Heart right ventricle (tissue), 16 donors: ENCODE data around the gene CCNG1. TPM values are rescaled to one million over a fixed set of nuclear protein-coding genes. Genes with fewer than 3 reads are reported as not detected.
"Not testable (repeated sequence)": the region's sequence is repeated elsewhere in the genome, so short reads cannot be mapped to it uniquely, and the experiment has no call there.

ENCODE experiments used
- ATAC-seq, 8 donors: fragments of 200-7000 bp; cut with Tn5 transposase; one replicate each; pipeline ENCODE4 v1.9.1; 2020; ENCODE audit warnings: mild to moderate bottlenecking in 8 of 8, moderate library complexity in 8 of 8, moderate number of reproducible peaks in 1 of 8
- DNase-seq, 2 donors: peaks; one replicate each; pipeline ENCODE4 v3.0.0-alpha.2; 2020
- H3K27ac ChIP-seq, 10 donors: fragments of 200-600 bp; sonication (generic) in 2 of 10; one replicate each; pipeline versions ENCODE4 v1.5.0 to v1.8.0; 2020 to 2022; ENCODE audit warnings: mild to moderate bottlenecking in 3 of 10
- H3K27me3 ChIP-seq, 7 donors: fragments of 200-600 bp; one replicate each; pipeline ENCODE4 v1.8.0; 2021 to 2022; ENCODE audit warnings: mild to moderate bottlenecking in 2 of 7
- H3K36me3 ChIP-seq, 9 donors: fragments of 200-600 bp; sonication (generic) in 1 of 9; one replicate each; pipeline versions ENCODE4 v1.5.0 to v1.8.0; 2020 to 2022; ENCODE audit warnings: mild to moderate bottlenecking in 2 of 9
- H3K4me1 ChIP-seq, 9 donors: fragments of 200-600 bp; sonication (generic) in 1 of 9; one replicate each; pipeline versions ENCODE4 v1.5.0 to v1.8.0; 2020 to 2022; ENCODE audit warnings: mild to moderate bottlenecking in 4 of 9
- H3K4me3 ChIP-seq, 10 donors: fragments of 200-600 bp; sonication (generic) in 2 of 10; one replicate each; pipeline versions ENCODE4 v1.5.0 to v1.8.0; 2020 to 2022; ENCODE audit warnings: mild to moderate bottlenecking in 7 of 10, moderate library complexity in 2 of 10
- H3K9me3 ChIP-seq, 11 donors: fragments of 200-600 bp in 10 of 11; sonication (generic) in 2 of 11; one replicate each; pipeline versions ENCODE4 v1.5.0 to v1.8.0; 2013 to 2022; ENCODE audit warnings: mild to moderate bottlenecking in 2 of 11, control low read depth in 1 of 11, moderate library complexity in 1 of 11
- CTCF ChIP-seq, 9 donors: fragments of 200-600 bp; sonication (generic) in 2 of 9; IDR thresholded peaks; one replicate each; pipeline versions ENCODE4 v1.5.0 to v1.8.0; 2021 to 2022; ENCODE audit warnings: antibody characterized with exemption in 9 of 9, mild to moderate bottlenecking in 5 of 9, moderate library complexity in 1 of 9
- WGBS, 2 donors: extraction: QIAGEN DNeasy Blood & Tissue Kit; methylation state at CpG; one replicate each; pipeline ENCODE4 v1.1.7; 2013; ENCODE audit warnings: inconsistent platforms in 1 of 2; 5-methylcytosine and 5-hydroxymethylcytosine counted together
- intact Hi-C, 10 donors: fragments of 100-400 bp; cut with DNase I; formaldehyde crosslinking; loops; one replicate each; pipeline versions ENCODE4 v1.11.1 to v1.14.2; 2022
- polyA plus RNA-seq, 2 donors: library from polyadenylated mRNA; stranded (reverse); fragments of 200-250 nt; gene quantifications; one replicate each; pipeline ENCODE4 v1.2.3, GENCODE V29; 2013
- total RNA-seq, 10 donors: library from RNA; stranded (reverse); fragmentation: NEBNext Ultra II Directional in 3 of 10; extraction: Animal tissue kit (Norgen Biotek cat#: 25700) in 3 of 10; gene quantifications; one replicate each; pipeline versions ENCODE4 v1.2.1 to v1.2.4, GENCODE V29; 2021 to 2023
- donor health status: Arrhythmogenic right ventricular cardiomyopathy.
- donor health status: ischemic (EF 13 %, LVEDD 7.1; RV severe dilation, severe dysfunction).
- donor health status: healthy with polysubstance abuse.
- donor health status: DM: no; HTN: yes; CAD: no.
- donor health status: DM: no; HTN: no; CAD: no.
- donor health status: ischemic (EF 25% LVEDD 6.9; RV normal size, moderate dysfunction).
- donor health status: ischemic (EF 25% LVEDD 5.7; RV mildly dilated, moderate dysfunction).
- donor health status: healthy.
- donor health status: DM: yes; HTN: yes; CAD: no.
- donor health status: Ischemic cardiomyopathy.
- donor health status: ischemic (EF 35%, LVEDD 5.7; RV mildly dilated, moderate dysfunction).
- donor health status: nonischemic (EF 11% LVEDD 7.7; RV severe dilation, severe dysfunction).
- donor health status: DM: yes; HTN: yes; CAD: no.
- donor health status: PGD.
- donor health status: ischemic (EF 29% LVEDD 5.4; RV normal size, mild dysfunction).
- donor health status: nonischemic (EF 23%, LVEDD 6.1; RV moderate dilation, normal function).

The CCNG1 gene
- total and polyA plus RNA-seq, 12 donors: 37.0 to 137 (median 66.1) TPM

DNA sequence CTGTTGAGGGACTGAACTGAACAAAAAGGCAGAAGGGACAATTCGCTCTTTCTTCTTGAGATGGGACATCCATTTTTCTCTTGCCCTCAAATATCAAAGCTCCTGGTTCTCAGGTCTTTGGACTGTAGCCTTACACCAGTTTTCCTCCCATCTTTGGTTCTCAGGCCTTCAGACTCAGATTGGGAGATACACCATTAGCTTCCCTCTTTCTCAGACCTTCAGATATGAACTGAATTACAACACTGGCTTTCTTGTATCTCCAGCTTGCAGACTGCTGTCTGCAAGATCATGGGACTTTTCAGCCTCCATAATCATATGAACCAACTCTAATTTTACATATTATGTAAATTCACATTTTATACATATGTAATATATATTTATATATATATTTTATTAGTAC lies 12.6 kb upstream of the CCNG1 start:
- Histone ChIP-seq H3K4me1 (peaks cover 0 to 4% (median 0%) of the 10 kb centered on the region in 9 donors), H3K27me3 (no peaks in the 10 kb centered on the region), H3K36me3 (no peaks in the 10 kb centered on the region), H3K27ac (no peak overlapping the region), H3K4me3 (no peak overlapping the region), H3K9me3 (no peaks in the 10 kb centered on the region)
- TF ChIP-seq CTCF (IDR thresholded peaks at IDR 0.05): no peak
- 98 to 100% methylated on average over 1 of the region's 1 CpG for WGBS, 2 donors
- DNase-seq (no peak), ATAC-seq (no peak)
- intact Hi-C loops: no loop called here

DNA sequence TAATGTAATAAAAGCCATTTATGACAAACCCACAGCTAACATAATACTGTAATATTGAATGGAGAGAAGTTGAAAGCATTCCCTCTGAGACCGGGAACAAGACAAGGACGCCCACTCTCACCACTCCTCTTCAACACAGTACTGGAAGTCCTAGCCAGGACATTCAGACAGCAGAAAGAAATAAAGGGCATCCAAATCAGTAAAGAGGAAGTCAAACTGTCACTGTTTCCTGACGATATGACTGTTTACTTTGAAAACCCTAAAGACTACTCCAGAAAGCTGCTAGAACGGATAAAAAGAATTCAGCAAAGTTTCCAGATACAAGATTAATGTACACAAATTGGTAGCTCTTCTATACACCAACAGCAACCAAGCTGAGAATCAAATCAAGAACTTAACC lies 11.3 kb upstream of the CCNG1 start:
- ATAC-seq, H3K27ac ChIP-seq, H3K9me3 ChIP-seq, H3K4me1 ChIP-seq, H3K27me3 ChIP-seq, DNase-seq, H3K4me3 ChIP-seq, H3K36me3 ChIP-seq, intact Hi-C loops: not testable (repeated sequence)
- 28 to 45% methylated on average over 4 of the region's 4 CpGs for WGBS, 2 donors

GRCh38 chr5:163432544-163432943 lies 4.9 kb upstream of the CCNG1 start:
- peaks cover 0 to 15% (median 5%) of the 10 kb centered on the region in 9 donors for H3K4me1 ChIP-seq
- no peak overlapping the region for H3K27ac ChIP-seq
- H3K36me3 ChIP-seq: no peaks in the 10 kb centered on the region
- no peak for DNase-seq
- no peak overlapping the region for H3K4me3 ChIP-seq
- TF ChIP-seq CTCF (IDR thresholded peaks at IDR 0.05): no peak
- H3K27me3 ChIP-seq: no peaks in the 10 kb centered on the region
- no peak for ATAC-seq
- H3K9me3 ChIP-seq: no peaks in the 10 kb centered on the region
- 88 to 89% methylated on average over 1 of the region's 1 CpG for WGBS, 2 donors
- intact Hi-C loops: loop anchor here in 1 of 10 donors (10.0 kb wide), 1 partner anchor 72 kb away; the partner anchor contains the start of gene MAT2B

DNA sequence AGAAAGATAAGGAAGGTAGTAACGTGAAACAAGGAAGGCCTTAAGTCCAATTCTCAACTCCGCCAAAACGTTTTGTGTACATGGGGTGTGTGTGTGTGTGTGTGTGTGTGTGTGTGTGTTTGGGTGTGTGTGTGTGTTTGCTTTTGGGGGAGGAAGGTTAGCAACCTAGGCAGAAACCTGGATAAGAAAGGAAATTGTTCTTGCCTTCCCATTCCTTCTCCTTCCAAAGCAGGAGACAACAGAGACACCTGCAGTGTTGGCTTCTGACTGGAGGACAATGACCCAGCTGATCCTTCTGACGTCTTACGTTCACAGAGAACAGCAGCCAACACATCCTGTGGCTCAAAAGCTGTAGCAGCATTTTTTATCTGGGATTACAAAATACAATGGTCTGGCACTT lies 4.1 kb upstream of the CCNG1 start:
- no peaks in the 10 kb centered on the region for H3K9me3 ChIP-seq
- H3K4me1 ChIP-seq: peaks cover 0 to 17% (median 8%) of the 10 kb centered on the region in 9 donors
- no peaks in the 10 kb centered on the region for H3K36me3 ChIP-seq
- DNase-seq: no peak
- no peak for ATAC-seq
- no peaks in the 10 kb centered on the region for H3K27me3 ChIP-seq
- WGBS, 2 donors: 35 to 43% methylated on average over 5 of the region's 5 CpGs
- no peak overlapping the region for H3K27ac ChIP-seq
- TF ChIP-seq CTCF (IDR thresholded peaks at IDR 0.05): no peak
- no peak overlapping the region for H3K4me3 ChIP-seq
- intact Hi-C loops: loop anchor here in 1 of 10 donors (10.0 kb wide), 1 partner anchor 72 kb away; the partner anchor contains the start of gene MAT2B

DNA sequence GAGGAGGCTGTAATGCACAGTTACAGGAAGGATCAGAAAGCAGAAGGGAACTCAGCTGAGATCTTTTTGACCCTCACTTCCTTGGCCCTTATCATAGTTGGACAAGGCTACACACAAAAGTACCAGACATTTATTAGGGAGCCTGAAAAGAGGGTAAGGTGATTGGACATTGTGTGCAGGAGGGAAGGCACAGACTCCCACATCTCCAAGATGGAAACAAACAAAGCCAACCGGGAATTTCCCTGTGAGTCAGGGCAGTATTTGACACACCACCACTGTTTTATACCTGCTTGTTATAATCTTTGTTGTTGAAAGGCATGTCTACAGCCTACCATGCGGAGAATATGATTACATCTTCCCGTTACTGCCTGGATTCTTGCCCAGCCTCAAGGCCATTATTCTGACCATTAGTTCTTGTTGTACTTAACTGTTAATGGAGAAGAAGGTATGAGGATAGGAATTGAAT lies 3.0 kb upstream of the CCNG1 start:
- 9 to 12% methylated on average over 3 of the region's 3 CpGs for WGBS, 2 donors
- Histone ChIP-seq H3K36me3 (peaks cover 0 to 1% (median 0%) of the 10 kb centered on the region in 9 donors), H3K27ac (peak overlapping the region in 2 of 10 donors; percentile 38 to 53), H3K4me1 (peaks cover 10 to 29% (median 20%) of the 10 kb centered on the region in 9 donors), H3K9me3 (no peaks in the 10 kb centered on the region), H3K27me3 (no peaks in the 10 kb centered on the region), H3K4me3 (no peak overlapping the region)
- intact Hi-C loops: loop anchor here in 1 of 10 donors (10.0 kb wide), 1 partner anchor 70 kb away; the partner anchor contains the start of gene MAT2B
- ATAC-seq (peak in 1 of 8 donors; percentile 32), DNase-seq (no peak)
- no peak for TF ChIP-seq CTCF (IDR thresholded peaks at IDR 0.05)
